IPS-NIHi11 (cell line): Measurements from ENCODE around the gene GDF7.

Experiments used
- DNase-seq: peaks from one replicate; pipeline ENCODE4 v3.0.0; 2012; ENCODE audit warnings: mixed read lengths, low spot score

GDF7 gene

GRCh38 chr2:20666304-20667150, at the start of gene GDF7:
GDF7 (plus strand) TSS chr2:20667144; CDS start chr2:20667240, 96 bp downstream.
- peak; percentile 74 for DNase-seq

- DNase-seq = peak; percentile 72
Observed at GRCh38 chr2:20617892-20618467, 49.0 kb upstream of the GDF7 start.

GRCh38 chr2:20618468-20618885, 48.5 kb upstream of the GDF7 start:
- no peak for DNase-seq

- DNase-seq = no peak
Observed at GRCh38 chr2:20618886-20619521, 47.9 kb upstream of the GDF7 start.

GRCh38 chr2:20619624-20620024, 47.3 kb upstream of the GDF7 start:
- no peak for DNase-seq

- no peak for DNase-seq
Observed at GRCh38 chr2:20620271-20620681, 46.7 kb upstream of the GDF7 start.

GRCh38 chr2:20620696-20621365, 46.1 kb upstream of the GDF7 start:
- no peak for DNase-seq

GRCh38 chr2:20621366-20622295, 45.3 kb upstream of the GDF7 start:
- DNase-seq = no peak

GRCh38 chr2:20622296-20622686, 44.7 kb upstream of the GDF7 start:
- no peak for DNase-seq

- no peak for DNase-seq
Observed at GRCh38 chr2:20622731-20623130, 44.2 kb upstream of the GDF7 start.

GRCh38 chr2:20623241-20623640, 43.7 kb upstream of the GDF7 start:
- DNase-seq = no peak

- no peak for DNase-seq
Observed at GRCh38 chr2:20623741-20624155, 43.2 kb upstream of the GDF7 start.

GRCh38 chr2:20624156-20624883, 42.6 kb upstream of the GDF7 start:
- no peak for DNase-seq

- no peak for DNase-seq
Observed at GRCh38 chr2:20624884-20625485, 42.0 kb upstream of the GDF7 start.

- DNase-seq = no peak
Observed at GRCh38 chr2:20625491-20626391, 41.2 kb upstream of the GDF7 start.

- DNase-seq = no peak
Observed at GRCh38 chr2:20626392-20626697, 40.6 kb upstream of the GDF7 start.

GRCh38 chr2:20626698-20627513, 40.0 kb upstream of the GDF7 start:
- no peak for DNase-seq

GRCh38 chr2:20627712-20628380, 39.1 kb upstream of the GDF7 start:
- DNase-seq = no peak
